Activated naive CD8-positive, alpha-beta T cell treated with anti-CD3 and anti-CD28 coated beads, Interleukin-2, amount 50 U/mL, for 16 hours (primary cell): ENCODE data around the gene CTNNA3.
"Not testable (repeated sequence)": the region's sequence is repeated elsewhere in the genome, so short reads cannot be mapped to it uniquely, and the experiment has no call there.

ENCODE experiments used
- DNase-seq: peaks from one replicate; pipeline ENCODE4 v3.0.0-alpha.2; 2020; ENCODE audit warnings: low read depth, low spot score

The CTNNA3 gene

DNA sequence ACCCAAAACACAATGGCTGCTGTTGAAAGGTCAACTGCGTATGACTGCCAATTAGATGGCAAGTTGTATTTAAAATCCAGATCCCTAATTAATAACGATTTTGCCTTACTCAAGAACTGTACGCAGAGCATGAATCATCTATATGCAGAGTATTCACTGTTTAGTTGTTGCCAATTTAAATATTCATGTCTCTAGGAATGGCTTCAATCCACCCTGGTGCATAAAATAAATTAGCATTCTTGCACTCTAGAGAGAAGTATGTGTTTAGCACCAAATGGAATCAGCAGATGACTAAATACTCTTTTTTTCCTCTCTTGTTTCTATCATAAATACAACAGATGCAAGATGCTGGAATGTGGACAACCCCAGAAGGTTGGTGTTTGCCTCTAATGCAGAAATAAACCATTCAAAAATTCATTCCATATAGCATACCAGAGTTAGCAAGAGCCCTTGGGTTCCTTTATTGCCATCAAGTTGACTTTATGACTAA lies 449.9 kb downstream of the CTNNA3 start:
- no peak for DNase-seq

GRCh38 chr10:67242528-67242927 lies 453.5 kb downstream of the CTNNA3 start:
- DNase-seq, result no peak

DNA sequence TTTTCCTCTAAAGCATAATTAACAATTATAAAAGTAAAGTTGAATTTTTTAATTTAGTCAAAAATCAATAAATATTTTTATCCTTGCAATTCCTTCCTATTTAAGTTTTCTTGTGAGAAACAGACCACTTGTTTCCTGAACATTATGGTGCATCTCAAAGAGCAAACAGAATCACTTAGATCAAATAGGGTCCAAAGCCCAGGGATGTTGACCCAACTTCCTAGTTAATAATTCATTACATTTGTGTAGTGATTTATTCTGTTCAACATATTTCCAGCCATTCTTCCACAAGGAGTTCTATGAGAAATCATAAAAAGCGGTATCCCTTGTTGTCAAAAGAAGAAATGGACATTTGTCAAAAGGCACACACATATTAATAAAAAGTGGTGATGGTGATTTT lies 454.5 kb downstream of the CTNNA3 start:
- DNase-seq, result no peak

GRCh38 chr10:67239864-67240497 lies 456.0 kb downstream of the CTNNA3 start:
- DNase-seq, result no peak

DNA sequence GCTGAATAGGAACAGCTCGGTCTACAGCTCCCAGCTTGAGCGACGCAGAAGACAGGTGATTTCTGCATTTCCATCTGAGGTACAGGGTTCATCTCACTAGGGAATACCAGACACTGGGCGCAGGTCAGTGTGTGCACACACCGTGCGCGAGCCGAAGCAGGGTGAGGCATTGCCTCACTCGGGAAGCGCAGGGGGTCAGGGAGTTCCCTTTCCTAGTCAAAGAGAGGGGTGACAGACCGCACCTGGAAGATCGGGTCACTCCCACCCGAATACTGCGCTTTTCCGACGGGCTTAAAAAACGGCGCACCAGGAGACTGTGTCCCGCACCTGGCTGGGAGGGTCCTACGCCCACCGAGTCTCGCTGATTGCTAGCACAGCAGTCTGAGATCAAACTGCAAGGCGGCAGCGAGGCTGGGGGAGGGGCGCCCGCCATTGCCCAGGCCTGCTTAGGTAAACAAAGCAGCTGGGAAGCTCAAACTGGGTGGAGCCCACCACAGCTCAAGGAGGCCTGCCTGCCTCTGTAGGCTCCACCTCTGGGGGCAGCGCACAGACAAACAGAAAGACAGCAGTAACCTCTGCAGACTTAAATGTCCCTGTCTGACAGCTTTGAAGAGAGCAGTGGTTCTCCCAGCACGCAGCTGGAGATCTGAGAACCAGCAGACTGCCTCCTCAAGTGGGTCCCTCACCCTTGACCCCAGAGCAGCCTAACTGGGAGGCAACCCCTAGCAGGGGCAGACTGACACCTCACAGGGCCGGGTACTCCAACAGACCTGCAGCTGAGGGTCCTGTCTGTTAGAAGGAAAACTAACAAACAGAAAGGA lies 465.1 kb downstream of the CTNNA3 start:
- not testable (repeated sequence) for DNase-seq

GRCh38 chr10:67225226-67225625 lies 470.8 kb downstream of the CTNNA3 start:
- DNase-seq, result no peak

DNA sequence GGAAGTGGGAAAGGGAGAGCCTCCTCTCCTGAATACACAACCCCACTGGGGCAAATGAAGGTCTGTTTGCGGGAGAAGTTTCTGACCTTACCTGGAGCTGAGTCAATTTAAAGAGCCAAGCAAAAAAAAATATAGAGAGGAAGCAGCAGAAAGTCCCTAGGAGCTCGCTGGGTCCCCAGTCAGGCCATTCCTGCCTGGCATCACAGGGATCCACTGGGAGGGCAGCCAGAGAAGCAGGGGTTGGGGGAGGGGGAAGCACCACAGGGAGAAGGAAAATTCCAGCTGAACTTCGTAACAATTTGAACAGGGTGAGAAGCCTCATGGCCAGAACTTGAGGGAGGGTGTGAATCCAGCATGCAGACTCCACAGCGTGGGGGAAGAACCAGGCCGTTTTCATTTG lies 471.4 kb downstream of the CTNNA3 start:
- no peak for DNase-seq

GRCh38 chr10:67222934-67223333 lies 473.1 kb downstream of the CTNNA3 start:
- DNase-seq, result no peak

- DNase-seq, result no peak
Measured at GRCh38 chr10:67221939-67222494, 474.0 kb downstream of the CTNNA3 start.

DNA sequence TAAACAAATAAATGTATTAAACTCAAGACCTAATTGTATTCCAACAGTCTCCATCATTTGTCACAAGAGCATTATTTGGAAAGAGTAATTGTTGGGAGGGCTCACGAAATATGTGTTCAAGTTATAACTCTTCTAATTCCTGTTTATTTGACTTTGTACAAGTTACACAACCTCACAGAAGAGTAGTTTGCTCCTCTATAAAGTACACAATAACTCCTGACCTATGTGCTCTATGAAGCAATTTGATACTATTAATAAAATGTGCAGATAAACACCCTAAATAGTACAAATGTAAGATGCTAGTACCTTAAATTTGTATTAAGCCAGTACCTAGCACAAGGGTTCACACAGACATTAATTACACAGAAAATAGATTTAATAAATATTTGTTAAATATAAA lies 484.3 kb downstream of the CTNNA3 start:
- DNase-seq, result no peak

GRCh38 chr10:67207923-67208322 lies 488.1 kb downstream of the CTNNA3 start:
- not testable (repeated sequence) for DNase-seq

- no peak for DNase-seq
Measured at GRCh38 chr10:67200913-67201564, 495.0 kb downstream of the CTNNA3 start.

- no peak for DNase-seq
Measured at GRCh38 chr10:67175354-67175753, 520.6 kb downstream of the CTNNA3 start.

GRCh38 chr10:67173787-67174186 lies 522.2 kb downstream of the CTNNA3 start:
- DNase-seq, result no peak

DNA sequence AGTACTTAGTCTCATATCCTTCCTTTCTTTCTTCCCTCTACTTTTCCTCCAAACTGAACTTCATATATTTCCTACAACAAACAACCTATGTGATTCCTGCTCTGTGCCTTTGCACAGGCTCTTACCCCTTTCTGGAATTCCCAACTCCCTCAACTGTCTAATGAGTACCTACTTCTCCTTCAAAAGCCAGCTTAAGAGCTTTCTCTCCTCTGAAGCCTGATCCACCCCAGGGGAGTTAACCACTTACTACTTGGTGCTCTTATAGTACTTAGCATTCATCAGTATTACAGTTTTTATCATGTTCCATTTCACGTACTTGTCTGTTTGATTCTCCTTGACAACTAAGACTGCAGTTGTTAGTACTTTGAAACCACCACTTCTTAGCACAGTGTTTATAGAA lies 524.0 kb downstream of the CTNNA3 start:
- no peak for DNase-seq

DNA sequence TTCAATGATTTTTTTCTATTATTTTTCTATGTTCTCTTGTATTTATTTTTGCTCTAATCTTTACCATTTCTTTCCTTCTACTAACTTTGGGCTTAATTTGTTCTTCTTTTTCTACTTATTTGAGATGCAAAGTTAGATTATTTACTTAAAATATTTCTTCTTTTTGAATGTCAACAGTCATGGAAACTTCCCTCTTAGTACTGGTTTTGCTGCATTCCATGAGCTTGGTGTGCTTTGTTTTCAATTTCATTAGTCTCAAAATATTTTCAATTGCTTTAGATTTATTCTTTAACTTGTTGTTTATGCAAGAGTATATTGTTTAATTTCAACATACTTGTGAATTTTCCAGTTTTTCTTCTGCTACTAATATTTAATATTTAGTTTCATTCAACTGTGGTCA lies 539.8 kb downstream of the CTNNA3 start:
- DNase-seq, result no peak

- DNase-seq, result no peak
Measured at GRCh38 chr10:67151471-67151870, 544.5 kb downstream of the CTNNA3 start.

GRCh38 chr10:67144530-67144929 lies 551.5 kb downstream of the CTNNA3 start:
- DNase-seq, result no peak

GRCh38 chr10:67141300-67141699 lies 554.7 kb downstream of the CTNNA3 start:
- no peak for DNase-seq

DNA sequence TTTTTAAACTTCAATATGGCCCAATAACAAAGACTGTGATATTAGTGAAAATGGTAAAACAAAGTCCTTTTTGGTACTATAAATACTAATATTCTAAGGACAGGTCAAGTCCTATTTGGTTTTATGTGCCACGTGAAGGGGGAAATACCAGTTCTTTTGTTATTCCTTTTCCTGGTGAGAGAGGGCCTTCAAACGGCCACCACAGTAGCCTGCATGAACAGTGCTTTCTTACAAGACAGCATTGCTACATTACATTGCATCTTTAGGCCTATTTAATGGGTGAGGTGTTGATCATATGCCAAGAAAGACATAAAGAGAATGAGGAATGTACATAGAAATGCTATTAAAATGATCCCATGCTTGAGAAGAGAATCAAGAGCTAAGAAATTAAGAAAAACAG lies 555.4 kb downstream of the CTNNA3 start:
- DNase-seq, result no peak

- no peak for DNase-seq
Measured at GRCh38 chr10:67127441-67127840, 568.6 kb downstream of the CTNNA3 start.

GRCh38 chr10:67119651-67120050 lies 576.3 kb downstream of the CTNNA3 start:
- no peak for DNase-seq
